Measurements from ENCODE around the gene ZMAT3.

The ZMAT3 gene

GRCh38 chr3:178971614-178972013 is 100.0 kb downstream of the ZMAT3 start:
- H3K4me3 ChIP-seq (ENCODE audit: control insufficient read depth, low read depth, low read length) = no peak overlapping the region
- no peak for DNase-seq (ENCODE audit: low read depth)
- TF ChIP-seq, protein P1, sequence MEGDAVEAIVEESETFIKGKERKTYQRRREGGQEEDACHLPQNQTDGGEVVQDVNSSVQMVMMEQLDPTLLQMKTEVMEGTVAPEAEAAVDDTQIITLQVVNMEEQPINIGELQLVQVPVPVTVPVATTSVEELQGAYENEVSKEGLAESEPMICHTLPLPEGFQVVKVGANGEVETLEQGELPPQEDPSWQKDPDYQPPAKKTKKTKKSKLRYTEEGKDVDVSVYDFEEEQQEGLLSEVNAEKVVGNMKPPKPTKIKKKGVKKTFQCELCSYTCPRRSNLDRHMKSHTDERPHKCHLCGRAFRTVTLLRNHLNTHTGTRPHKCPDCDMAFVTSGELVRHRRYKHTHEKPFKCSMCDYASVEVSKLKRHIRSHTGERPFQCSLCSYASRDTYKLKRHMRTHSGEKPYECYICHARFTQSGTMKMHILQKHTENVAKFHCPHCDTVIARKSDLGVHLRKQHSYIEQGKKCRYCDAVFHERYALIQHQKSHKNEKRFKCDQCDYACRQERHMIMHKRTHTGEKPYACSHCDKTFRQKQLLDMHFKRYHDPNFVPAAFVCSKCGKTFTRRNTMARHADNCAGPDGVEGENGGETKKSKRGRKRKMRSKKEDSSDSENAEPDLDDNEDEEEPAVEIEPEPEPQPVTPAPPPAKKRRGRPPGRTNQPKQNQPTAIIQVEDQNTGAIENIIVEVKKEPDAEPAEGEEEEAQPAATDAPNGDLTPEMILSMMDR (IDR thresholded peaks at IDR 0.05; ENCODE audit: control insufficient read depth, insufficient read depth, low read depth, low read length, missing control alignments) = no peak

DNA sequence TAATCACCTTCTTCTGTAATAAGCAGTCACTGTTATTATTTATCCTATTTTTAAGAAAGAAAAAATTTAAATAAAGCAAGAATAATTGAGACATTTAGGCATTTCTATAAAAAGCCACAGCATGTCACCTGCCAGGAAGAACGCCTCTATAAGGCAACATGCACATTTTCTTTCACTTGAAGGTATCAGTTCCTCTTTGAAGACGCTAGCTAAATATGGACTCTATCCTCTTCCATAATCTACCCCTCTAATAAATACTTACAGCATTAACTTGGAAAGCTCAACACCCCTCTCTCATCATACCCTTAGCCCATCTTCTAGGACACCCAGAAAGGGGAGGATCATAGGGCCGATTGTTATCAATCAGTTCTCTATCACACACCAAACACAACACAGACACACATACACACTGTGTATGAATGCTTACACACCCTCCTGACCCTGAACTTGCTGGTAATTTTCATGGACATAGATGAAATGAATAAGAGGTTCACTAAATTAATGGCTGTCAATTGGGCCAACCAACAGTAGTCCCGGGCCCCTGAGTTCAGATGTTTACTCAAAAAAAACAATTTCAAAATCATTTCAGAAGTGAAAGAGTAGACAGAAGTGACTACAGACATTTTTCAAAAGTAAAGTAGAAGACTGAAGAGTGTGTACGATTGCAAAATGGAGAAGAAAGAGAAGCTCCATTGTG is 102.5 kb downstream of the ZMAT3 start:
- DNase-seq (ENCODE audit: low read depth) = no peak
- no peak overlapping the region for H3K4me3 ChIP-seq (ENCODE audit: control insufficient read depth, low read depth, low read length)
- TF ChIP-seq, protein P1 (IDR thresholded peaks at IDR 0.05; ENCODE audit: control insufficient read depth, insufficient read depth, low read depth, low read length, missing control alignments) = no peak

Measured in AG09309 (cell line).